GM21390 (cell line): Measurements from ENCODE around the gene RASGRP2.

Experiments used
- ATAC-seq: cut with Tn5 transposase; IDR thresholded peaks from one replicate; pipeline ENCODE4 v1.9.1; 2021; ENCODE audit not compliant: unreplicated experiment

RASGRP2 gene

DNA sequence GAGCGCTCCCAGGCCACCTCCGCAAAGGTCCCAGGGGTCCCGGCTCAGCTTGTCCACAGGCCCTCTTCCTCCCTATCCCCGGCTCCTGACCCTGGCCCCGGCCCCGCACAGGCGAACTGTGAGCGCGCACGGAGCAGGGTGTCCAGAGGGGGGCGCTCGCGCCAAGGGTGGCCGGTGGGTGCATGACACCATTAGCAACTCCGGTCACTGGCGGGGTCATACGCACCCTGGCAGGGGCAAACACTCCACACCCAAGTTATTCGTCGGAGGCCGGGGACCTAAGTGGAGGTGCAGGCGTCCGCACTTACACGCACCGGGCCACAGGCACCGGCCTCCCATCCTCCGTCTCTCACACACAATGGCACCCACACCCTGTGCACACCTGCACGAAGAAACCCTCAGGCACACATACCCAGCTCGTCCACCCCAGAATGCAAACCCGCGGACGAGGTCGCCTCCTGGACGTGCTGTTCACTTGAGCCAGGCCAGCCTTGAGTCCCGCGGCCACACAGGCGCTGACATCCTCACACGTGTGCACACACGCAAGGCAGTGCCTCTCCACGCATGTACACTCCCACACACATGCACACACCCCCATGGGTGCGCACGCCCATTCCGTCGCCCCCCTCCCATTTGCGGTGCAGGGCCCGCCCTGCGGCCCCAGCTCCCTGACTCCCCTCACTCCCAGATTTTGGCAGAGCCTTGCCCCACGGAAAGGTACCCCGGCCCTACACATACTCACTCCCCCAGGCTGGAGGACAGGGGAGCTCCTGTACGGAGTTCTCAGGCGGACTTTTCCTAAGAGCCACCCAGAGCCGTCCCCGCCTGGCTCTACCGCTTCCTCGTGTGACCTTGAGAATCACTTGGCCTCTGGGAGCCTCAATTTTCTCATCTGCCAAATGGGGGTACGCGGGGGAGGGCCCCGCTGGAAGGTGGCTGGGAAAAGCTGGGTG is at the start of gene RASGRP2:
Gene RASGRP2, minus strand, starts transcription at position 552 of the 953 bp plus-strand sequence. CDS start 1,276 bp downstream, outside the sequence.
- no peak for ATAC-seq

DNA sequence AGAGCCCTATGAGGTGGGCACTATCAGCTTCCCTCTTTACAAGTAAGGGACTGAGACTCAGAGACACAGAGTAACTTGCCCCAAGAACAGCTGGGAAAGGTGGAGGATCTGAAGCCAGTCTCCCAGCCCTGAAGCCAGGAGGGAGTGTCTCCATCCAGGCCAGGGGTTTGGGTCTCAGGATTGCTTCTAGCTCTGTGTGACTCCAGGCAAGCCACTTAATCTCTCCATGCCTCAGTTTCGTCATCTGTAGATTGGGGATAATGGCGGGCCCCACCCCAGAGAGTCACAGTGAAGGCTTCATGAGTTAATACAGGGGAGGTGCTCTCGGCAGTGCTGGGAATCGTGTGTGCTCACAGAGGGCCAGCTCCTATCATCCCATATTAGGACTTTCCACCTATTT is 48.5 kb upstream of the RASGRP2 start:
- no peak for ATAC-seq

DNA sequence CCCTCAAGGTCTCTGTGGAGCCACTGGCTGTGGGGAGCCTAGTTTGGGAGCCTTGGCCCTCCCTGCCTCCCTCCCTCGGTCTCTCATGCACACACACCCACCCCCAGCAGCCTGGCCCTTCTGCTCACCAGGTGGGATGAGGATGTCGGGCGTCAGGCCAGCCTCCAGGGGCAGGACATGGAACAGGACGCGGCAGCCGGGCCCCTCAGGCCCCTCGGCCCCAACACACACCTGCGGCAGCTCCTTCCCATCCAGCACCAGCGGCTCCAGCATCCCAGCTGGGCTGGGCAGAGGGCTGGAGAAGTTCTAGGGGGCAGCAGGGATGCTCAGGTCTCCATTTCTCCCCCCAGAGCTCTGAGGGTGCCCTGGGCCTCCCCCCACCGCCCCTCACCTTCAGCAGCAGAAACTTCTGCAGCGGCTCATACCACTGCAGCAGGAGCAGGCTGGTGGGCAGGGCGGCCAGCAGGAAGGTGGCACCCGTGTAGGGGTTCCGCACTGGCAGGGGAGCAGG is 47.9 kb upstream of the RASGRP2 start:
- ATAC-seq = no peak

DNA sequence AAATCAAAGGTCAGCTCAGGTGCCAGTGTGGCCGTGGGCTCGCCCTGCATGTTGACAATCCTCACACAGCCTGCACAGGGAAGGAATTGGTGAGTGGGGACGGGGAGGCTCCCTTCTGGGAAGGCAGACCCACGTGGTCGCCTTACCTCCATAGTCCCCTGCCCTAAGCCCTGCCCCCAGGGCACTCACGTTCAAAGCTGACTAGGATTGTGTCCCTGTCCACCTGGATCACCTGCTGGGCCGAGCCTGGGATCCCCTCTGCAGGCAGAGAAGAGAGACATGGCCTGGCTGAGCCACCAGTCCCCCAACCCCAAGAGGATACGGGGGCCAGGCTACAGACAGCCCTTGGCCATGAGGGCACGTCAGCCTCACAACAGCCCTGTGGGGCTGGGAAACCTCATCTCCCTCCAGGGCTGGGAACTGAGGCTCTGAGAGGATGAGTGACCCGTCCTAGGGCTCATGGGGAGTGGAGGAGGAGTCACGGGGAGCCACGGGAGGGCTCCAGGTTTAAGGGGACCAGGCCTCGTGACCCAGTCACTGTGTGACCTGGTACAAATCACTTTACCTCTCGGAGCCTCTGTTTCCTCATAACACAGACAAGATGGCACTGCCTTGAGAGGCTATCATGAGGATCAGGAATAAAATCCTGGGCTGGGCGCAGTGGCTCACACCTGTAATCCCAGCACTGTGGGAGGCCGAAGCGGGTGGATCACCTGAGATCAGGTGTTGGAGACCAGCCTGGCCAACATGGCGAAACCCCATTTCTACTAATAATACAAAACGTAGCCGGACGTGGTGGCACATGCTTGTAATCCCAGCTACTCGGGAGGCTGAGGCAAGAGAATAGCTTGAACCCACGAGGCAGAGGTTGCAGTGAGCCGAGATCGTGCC is 46.5 kb upstream of the RASGRP2 start:
- no peak for ATAC-seq

DNA sequence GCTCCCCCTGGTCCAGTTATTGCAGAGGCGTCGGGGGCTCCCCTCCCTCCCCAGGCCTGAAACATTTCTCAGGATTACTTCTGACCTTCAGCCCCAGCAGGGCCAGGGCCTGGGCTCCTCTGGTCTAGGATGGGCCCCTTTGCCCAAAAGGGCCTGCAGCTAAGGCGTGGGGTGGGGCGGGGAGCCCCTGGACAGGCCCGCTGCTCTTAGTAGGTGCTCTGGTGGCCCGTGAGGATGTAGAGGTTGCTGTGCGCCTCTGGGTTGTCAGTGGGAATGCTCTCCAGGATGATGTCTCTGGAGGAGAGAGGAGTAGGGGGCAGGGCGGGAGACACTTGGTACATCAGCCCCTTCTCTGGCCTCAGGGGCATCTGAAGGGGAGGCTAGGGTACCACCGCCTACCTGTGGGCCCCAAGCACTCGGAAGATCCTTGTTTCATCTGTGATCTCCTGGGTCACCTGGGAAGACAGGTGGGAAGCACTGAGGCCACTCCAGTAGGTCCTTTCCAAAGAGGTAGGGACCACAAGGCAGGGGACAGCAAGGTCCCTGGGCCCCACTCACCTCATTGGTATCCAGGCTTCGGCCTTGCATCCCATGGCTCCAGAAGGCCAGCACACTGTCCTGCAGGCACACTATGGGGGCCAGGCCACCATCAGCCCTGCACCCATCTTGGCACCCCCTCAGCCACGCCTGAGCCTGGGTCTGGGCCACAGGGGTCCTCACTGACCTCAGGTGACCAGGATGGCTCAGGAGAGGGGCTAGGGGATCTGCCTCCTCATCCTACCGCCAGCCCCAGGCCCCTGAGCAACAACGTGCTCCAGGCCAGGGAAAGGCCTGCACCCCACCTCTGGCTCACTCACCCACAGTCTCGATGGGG is 45.6 kb upstream of the RASGRP2 start:
- ATAC-seq = no peak

DNA sequence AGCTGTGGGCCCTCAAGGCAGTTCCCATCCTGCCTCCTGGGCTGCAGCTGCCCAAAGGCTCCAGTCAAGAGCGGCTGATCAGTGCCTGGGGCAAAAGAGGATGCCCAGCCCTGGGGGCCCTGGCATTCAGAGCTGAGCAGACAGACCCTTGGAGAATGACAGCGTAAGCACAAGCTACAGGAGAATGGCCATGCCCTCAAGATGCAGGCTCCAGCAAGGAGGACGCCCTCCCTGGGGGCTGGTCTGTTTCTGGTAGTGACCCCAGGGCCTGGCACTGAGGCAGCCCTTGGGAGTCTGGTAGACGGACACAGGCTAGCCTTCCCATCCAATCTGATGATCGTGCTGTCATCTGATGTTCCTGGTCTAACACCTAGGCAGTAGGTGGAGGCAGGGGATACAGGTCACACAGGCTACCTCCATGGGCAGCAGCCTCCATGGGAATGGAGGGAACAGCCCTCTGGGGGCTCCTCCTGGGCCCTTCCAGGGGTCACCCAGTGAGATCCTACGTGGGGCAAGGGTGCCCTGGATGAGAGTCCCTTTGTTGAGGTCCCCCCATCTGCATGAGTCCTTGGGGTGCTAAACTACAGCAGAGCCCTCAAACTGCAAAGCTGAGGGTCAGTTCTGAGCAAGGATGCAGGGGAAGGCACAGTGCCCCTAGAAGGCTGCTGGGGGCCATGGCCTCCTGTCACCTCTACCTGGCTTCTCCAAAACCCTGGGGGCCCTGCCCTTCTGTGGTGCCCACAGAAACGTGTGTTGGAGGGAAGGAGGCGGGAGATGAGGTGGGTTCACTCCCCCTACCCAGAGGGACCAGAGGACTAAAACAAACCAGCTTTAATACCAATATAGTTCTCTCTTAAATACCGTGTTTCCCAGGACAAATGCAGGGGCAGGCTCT is 44.6 kb upstream of the RASGRP2 start:
- ATAC-seq = no peak

DNA sequence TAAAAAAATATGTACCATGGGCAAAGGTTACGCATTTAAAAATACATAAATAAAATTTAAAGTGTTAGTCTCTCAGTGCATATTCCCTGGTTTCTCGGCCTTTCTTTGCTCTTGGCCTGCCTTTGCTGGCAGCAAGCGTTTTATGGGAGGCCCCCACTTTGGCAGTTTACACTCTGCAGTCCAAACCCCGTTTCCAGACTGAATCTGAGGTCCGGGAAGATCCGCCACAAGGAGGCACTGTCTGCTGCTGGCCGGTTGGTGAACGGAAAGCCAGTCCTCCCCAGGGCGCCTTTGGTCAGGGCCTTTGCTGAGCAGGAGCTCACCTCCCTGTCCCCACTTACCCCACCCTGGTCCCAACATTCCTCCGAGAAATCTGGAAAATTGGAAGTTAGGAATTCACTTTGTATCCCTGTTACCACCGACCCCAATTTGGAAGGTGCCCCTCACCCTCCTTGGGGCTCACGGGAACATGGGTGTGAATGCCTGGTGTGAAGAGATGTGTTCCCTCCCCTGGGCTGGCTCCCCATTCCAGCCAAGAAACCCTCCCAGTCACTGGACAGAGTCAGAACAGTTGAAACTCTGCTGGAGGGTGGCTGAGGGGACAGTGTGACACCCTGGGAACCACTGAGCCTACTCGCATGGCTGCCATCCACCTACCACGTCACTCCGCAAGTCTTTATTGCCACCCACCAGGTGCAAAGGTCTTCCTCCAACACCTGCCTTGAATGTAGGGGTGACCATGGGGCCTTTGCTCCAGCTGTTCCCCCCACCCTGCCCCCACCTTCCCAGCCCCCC is 43.8 kb upstream of the RASGRP2 start:
- no peak for ATAC-seq

DNA sequence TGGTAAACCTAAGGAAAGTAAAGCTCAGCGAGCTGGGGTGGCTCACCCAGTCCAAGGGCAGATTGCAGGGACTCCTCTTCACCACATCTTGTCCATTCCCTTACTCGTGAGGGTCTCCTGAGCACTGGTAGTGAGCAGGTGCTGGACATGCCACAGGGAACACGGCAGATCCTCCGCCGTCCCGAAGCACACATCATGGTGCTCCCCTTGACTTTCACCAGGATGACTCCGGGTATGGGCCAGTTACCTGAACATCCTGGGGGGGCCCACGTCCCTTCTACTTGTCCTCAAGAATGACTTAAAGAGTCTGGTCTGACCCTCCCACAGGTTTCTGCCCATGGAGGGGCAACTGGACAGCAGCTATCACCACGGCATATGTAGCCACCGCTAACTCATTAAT is 42.4 kb upstream of the RASGRP2 start:
- no peak for ATAC-seq

DNA sequence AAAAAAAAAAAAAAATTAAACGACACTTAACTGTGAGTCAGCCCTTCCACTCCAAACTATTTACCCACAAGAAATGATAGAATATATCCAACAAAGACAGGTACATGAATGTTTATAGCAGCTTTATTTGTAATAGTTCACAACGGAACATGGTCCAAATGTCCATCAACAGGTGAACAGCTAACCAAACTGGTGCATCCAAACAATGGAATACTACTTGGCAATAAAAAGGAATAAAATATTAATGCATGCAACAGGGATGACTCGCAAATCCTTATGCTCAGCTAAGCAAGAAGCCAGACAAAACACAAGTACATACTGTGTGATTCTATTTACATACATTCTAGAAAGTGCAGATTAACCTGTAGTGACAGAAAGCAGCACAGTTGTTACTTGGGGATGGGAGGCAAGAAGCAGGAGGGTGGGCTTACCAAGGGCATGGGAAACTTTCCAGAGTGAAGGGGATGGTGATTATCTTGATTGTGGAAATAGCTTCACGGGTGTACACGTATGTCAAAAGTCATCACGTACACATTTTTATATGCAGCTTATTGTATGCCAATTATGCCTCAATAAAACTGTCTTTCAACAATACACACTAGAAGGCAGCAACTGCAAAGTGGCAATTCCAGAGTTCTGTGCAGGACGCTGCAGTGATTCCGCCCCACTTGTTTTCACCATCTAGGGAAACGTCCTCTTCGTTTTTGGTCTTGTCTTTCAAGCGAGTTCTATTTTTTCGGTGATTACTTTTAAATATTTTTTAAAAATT is 41.1 kb upstream of the RASGRP2 start:
- ATAC-seq = no peak

DNA sequence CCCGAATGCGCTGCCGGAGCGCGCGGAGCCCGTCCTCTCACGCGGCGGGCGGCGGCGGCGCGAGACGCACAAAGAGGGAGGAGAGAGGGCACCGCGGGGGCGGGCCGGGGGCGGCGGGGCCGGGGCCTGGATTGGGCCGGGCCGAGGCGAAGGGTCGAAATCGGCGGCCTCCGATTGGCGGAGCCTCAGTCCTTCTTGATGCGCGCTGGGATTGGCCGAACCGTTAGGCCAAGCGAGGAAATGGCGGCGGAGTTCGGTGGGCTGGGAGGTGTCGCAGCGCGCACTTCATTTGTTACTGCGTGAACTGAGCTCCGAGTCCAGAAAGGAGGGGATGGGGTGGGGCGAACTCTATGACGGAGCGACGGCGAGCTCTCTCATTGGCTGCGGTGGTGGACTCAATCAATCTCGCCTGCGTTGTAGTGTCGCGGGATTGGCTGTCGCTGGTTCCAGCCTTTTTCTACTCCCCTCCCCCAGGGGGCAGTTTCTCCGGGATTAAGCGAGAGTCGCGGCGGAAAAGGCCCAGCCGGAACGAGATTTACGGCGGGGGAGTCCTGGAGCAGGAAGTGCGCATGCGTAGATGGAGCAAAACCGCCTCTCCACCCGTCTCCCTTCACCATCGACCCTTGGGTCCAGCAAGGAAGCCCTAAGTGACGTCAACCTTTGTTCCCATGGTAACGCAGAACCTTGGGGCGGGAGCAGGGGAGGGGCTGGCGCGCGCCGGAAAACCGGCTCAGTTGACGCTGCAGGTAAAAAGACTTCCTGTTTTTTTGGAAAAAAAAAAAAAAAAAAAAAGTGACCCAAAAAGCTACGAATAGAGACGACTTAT is 34.7 kb upstream of the RASGRP2 start, which contains the start of gene SF1:
Gene SF1, minus strand, starts transcription at position 70 of the 826 bp plus-strand sequence. CDS start 150 bp downstream, outside the sequence.
- peak; percentile 75 for ATAC-seq

DNA sequence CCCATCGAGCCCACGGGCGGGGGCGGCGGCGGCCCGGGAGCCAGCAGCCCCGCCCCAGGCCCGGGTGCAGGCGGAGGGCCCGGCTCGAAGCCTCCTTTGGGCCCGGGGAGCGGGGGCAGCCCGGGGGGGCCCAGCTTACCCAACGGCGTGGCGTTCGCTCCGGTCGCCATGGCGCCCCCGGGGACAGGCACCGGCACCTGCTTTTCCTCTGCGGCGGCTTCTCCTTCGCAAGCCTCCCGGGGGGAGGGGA is 34.2 kb upstream of the RASGRP2 start:
- no peak for ATAC-seq

DNA sequence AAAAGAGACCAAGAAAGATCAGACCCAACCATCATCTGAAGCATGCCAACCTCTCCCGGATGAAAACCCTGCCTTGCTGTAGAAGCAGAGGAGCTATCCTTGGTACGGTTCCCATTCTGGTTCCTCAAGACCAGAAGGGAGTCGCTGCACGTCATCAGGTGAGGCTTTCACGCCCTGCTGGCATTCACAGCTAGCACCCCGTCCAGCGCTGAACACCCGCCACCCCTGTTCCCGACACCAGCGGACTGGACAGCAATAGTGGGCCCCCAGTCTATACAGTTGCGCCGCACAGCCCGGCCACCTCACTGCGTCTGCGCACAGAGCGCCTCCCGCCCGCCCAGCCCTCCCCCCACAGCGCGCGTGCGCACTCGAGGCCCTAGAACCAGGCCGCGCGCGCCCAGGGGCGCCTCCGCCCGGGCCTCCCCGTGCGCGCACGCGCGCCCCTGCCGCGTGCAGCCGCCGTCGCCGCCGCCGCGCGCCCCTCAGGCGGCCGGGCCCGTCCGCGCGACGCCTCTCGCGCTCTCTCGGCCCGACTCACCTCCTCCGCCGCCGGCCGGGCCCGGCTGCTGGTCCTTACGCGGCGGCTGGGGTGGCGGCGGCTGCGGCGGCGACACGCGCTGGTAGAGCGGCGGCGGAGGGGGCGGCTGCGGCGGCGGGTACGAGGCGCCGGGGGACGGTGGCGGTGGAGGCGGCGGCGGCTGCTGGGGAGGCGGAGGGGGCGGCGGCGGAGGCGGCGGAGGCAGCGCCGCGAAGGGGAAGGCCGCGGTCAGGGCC is 33.7 kb upstream of the RASGRP2 start:
- peak; percentile 9 for ATAC-seq

DNA sequence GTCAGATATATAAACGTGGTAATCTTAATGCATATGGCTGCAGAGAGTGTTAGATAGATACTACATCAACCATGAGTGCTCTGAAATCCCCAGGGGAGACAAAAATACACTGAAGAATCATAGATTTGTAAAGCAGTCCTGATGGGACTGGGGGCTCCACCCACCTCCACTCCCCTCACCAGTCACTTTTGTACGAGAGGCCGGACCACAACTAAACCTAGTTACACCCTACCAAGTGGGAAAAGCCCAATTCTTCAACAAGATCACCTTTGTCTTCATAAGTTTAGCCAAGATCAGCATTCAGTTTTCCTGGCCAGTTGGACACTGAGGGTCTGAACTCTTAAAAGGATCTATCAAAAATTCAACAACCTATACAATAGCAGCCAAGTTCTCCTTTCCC is 32.9 kb upstream of the RASGRP2 start:
- ATAC-seq = no peak

DNA sequence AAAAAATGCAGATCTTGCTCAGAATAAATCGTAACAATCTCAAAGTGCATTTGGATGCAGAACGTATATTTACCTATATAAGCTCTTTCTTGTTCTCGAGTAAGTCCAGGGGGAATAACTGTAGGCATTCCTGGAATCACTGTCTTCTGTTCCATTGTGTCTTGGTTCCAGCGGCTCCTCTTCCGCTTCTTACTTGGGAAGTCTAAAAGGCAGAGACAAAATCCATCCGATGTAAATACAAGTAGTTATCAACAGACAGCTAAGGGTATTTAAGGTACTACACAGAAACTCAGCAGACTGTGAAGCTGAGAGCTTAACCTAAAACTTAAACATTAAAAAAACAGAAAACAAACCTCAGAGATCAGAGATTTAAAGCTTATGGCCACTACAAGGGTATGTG is 32.5 kb upstream of the RASGRP2 start:
- ATAC-seq = no peak

DNA sequence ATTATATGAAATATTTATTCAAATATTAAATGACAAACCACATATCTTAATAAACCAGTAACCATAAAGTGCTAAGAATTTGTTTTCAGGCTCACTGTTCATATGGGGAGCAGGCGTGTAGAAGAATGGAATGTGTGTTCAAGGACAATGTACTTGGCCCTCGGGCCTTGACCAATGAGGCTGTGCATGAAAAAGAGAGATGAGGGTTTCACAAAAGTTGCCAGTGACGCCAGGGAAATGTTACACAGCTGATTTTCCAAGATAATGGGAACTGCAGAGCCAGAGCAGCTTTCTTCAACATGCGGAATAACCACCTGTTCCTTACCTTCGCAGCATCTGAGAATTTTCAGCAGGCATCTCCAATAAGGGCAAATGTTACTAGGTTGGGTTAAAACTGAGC is 30.2 kb upstream of the RASGRP2 start:
- ATAC-seq = no peak

DNA sequence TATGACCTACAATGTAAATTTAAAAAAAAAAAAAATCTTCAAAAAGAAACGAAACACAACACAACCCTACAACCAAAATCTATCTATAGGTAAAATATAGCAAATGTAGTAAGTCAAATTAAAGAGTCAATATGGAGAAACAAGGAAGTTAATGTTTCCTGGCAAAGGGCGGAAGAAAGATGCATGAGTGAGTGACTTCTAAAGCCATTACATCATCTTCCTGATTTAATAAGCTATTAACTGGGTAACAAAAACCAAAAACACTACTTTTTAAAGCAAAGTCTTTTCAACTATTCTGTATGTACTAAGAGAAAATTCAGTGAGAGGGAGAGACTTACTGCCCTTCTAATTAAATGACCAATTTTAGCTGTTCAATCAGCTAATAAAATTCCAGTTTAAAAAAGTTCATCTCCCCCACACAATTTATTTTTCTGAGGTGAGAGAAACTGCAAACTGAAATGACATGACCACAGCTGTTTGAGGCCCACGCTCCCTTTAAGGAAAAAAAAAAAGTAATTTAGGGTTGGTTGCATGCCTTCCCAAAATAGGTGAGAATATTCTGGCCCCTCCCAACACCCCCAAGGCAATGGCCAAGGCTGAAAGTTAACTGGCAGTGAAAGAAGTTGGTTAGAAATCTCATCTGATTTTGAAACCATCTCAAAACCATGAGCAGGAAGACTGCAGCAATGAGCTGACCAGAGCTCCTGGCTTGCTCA is 28.5 kb upstream of the RASGRP2 start:
- ATAC-seq = no peak
